HFFc6 (cell line): ENCODE data around the gene IHH. TPM values are rescaled to one million over a fixed set of nuclear protein-coding genes. Genes with fewer than 3 reads are reported as not detected.

ENCODE experiments used
- DNase-seq: peaks from one replicate; pipeline ENCODE4 v3.0.0-alpha.2; 2018
- H3K27ac Mint-ChIP-seq: 2 replicates; pipeline ENCODE4 v1.8.0; 2020; ENCODE audit warnings: mild to moderate bottlenecking, mixed read lengths
- H3K27me3 Mint-ChIP-seq: 2 replicates; pipeline ENCODE4 v1.8.0; 2021; ENCODE audit warnings: mild to moderate bottlenecking, moderate library complexity, mixed read lengths; ENCODE audit not compliant: insufficient read depth
- H3K36me3 Mint-ChIP-seq: 2 replicates; pipeline ENCODE4 v1.8.0; 2021; ENCODE audit warnings: low read depth, mixed read lengths
- H3K4me1 Mint-ChIP-seq: 2 replicates; pipeline ENCODE4 v1.8.0; 2020; ENCODE audit warnings: low read depth, mixed read lengths
- H3K4me3 Mint-ChIP-seq: 2 replicates; pipeline ENCODE4 v1.8.0; 2020; ENCODE audit warnings: mild to moderate bottlenecking, moderate library complexity, mixed read lengths
- H3K9me3 Mint-ChIP-seq: 2 replicates; pipeline ENCODE4 v1.8.0; 2020; ENCODE audit warnings: mild to moderate bottlenecking, mixed read lengths
- total RNA-seq, 6 experiments: library from RNA; stranded (reverse); fragmentation: NEBNext Ultra II Directional; extraction: Animal tissue kit (Norgen Biotek cat#: 25700); gene quantifications; 2 replicates in 1 of 6; 3 replicates in 5 of 6; pipeline ENCODE4 v1.2.3, GENCODE V29; 2021
- TF ChIP-seq, protein P1 (sequence below): fragments of 200-600 bp; sonication (generic); IDR thresholded peaks from 2 replicates; pipeline ENCODE4 v1.5.0; 2021; ENCODE audit warnings: antibody characterized with exemption, mild to moderate bottlenecking

IHH gene
- total RNA-seq, 6 experiments from 2014 or later: not detected

DNA sequence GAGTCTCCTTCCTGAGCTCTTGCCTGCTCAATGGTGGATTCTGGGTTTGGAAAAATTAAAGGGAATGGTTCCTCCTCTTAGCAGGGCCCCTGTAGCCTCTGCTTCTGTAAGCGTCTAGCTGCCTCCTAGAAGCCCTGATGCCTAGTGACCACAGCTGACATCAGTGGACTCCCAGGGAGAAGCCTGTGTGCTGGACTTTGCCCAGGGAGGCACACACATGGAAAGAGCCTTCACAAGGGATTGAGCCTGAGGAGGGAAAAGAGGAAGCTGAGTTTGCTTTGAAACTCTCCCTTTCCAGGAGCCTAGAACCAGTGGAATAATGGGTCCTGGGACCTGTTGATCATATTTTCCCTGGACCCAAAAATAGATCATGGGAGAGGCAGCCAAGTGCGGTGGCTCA, 18.0 kb downstream of the IHH start:
- Mint-ChIP-seq H3K9me3 (no peaks in the 10 kb centered on the region), H3K27ac (no peak overlapping the region), H3K27me3 (peaks cover 42% of the 10 kb centered on the region), H3K4me3 (no peak overlapping the region), H3K36me3 (no peaks in the 10 kb centered on the region), H3K4me1 (peaks cover 14% of the 10 kb centered on the region)
- no peak for DNase-seq
- TF ChIP-seq, protein P1, sequence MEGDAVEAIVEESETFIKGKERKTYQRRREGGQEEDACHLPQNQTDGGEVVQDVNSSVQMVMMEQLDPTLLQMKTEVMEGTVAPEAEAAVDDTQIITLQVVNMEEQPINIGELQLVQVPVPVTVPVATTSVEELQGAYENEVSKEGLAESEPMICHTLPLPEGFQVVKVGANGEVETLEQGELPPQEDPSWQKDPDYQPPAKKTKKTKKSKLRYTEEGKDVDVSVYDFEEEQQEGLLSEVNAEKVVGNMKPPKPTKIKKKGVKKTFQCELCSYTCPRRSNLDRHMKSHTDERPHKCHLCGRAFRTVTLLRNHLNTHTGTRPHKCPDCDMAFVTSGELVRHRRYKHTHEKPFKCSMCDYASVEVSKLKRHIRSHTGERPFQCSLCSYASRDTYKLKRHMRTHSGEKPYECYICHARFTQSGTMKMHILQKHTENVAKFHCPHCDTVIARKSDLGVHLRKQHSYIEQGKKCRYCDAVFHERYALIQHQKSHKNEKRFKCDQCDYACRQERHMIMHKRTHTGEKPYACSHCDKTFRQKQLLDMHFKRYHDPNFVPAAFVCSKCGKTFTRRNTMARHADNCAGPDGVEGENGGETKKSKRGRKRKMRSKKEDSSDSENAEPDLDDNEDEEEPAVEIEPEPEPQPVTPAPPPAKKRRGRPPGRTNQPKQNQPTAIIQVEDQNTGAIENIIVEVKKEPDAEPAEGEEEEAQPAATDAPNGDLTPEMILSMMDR: no peak

DNA sequence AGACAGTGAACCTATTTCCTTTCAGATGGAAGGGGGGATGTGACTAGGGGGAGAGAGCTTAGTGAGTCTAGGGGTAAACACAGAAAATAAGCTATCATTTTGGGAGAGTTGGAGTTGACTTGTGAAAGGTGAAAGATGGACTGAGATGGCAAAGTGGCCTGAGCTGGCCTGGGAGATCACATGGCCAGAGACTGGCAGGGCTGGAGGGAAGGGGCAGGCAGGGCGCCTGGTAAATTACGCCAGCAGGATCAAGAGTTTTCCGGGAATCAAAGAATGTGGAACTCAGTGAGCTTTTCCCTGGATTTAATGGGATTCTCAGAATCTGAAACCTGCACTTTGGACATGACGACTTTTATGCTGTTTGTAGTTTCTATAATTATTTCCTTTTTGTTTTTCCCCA, 18.6 kb downstream of the IHH start:
- no peak overlapping the region for H3K27ac Mint-ChIP-seq
- TF ChIP-seq, protein P1: no peak
- no peak for DNase-seq
- peaks cover 45% of the 10 kb centered on the region for H3K27me3 Mint-ChIP-seq
- peaks cover 14% of the 10 kb centered on the region for H3K4me1 Mint-ChIP-seq
- H3K4me3 Mint-ChIP-seq: no peak overlapping the region
- H3K9me3 Mint-ChIP-seq: no peaks in the 10 kb centered on the region
- H3K36me3 Mint-ChIP-seq: no peaks in the 10 kb centered on the region

DNA sequence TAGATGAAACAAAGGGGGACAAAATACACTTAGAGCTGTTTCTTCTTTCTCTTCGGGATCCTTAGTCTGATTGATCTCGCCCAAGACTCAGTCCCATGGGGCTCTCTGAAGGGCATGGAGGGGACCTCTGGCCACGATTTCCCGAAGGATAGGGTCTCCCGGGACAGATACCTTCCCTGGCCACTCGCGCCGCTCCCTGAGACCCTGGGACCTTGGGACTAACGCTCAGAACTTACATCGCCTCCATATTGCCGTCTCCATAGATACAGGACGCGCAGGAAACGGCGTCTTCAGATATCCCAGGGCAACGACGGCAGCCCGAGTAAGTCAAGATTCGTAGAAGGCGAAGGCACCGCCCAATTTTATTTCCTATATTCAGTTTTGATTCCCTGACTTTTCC, 19.5 kb downstream of the IHH start, which contains the start of gene CFAP65:
TSS of gene CFAP65 (minus strand) at position 265 of the 400 bp plus-strand sequence. CDS start 2,468 bp downstream, outside the sequence.
- Mint-ChIP-seq H3K36me3 (no peaks in the 10 kb centered on the region), H3K9me3 (no peaks in the 10 kb centered on the region), H3K4me1 (peaks cover 14% of the 10 kb centered on the region), H3K4me3 (peak within 1 kb of the TSS; percentile 85), H3K27ac (no peak within 1 kb of the TSS), H3K27me3 (peaks cover 46% of the 10 kb centered on the region)
- DNase-seq: peak; percentile 18
- TF ChIP-seq, protein P1: no peak

DNA sequence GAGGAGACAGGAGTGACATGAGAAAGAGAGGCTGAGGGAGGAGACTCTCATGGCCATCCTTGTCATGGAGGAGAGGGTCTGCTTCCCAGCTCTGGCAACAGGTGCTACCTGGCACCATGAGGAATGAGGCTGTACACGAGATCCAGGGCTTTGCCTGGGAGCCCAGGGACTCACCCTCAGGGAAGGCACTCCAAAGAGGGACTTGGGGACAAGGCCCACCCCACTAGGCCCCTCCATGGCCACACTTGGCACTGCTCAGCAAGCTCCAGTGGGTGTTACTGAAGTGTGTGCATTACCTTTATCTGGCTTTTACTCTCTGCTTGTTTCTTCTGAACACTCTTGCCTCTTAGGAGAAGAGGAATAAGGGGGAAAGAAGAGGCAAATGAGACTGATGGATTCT, 22.1 kb downstream of the IHH start:
- no peak for DNase-seq
- TF ChIP-seq, protein P1: no peak
- Mint-ChIP-seq H3K27me3 (peaks cover 49% of the 10 kb centered on the region), H3K4me3 (no peak overlapping the region), H3K36me3 (no peaks in the 10 kb centered on the region), H3K4me1 (peaks cover 14% of the 10 kb centered on the region), H3K27ac (no peak overlapping the region), H3K9me3 (no peaks in the 10 kb centered on the region)

DNA sequence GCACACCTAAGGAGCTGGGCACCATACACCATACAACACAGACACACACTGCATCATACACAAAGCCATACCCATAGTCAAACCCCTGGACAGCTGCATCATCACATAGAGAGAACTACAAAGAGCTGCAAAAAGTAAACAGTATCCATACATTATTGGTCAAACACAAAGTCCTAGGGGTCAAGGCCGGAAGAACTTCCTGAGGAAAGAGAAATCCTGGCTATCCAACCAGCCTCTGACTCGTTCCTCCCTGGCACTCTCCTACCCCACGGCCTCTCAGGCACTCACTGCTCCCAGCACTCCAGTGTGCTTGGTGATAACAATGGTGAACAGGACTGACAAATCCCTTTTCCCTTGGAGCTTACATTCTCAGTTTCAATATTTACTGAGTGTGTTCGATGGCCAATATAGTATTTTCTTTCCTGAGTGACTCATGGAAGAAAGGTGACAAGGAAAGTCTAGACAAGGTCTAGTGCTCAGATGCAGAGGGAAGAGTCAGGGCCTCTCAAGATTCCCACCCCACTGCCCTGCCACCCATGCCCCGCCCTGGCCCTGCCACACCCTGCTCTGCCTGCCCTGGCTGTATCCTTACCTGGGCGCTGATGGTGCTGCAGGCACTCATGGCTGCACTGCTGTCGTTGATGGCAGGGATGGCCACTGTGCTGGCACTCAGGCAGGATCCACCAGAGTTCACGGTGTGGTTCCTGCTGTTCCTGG, 22.8 kb downstream of the IHH start:
- Mint-ChIP-seq H3K36me3 (no peaks in the 10 kb centered on the region), H3K4me3 (no peak overlapping the region), H3K4me1 (peaks cover 14% of the 10 kb centered on the region), H3K9me3 (no peaks in the 10 kb centered on the region), H3K27me3 (peaks cover 44% of the 10 kb centered on the region), H3K27ac (no peak overlapping the region)
- TF ChIP-seq, protein P1: no peak
- no peak for DNase-seq
